Activated T-helper 1 cell treated with anti-CD3 and anti-CD28 coated beads, Interleukin-12 subunit alpha, Interleukin-12 subunit beta, Interleukin-2, Interleukin-4 antibody, amounts not matched to agents 30 ng/mL and 10 ng/mL and 1 ng/mL, durations not matched to agents 14 hours and 24 hours and 36 hours (primary cell): ENCODE results near the gene PRXL2B. TPM values are rescaled to one million over a fixed set of nuclear protein-coding genes. Genes with fewer than 3 reads are reported as not detected.
"Not testable (repeated sequence)": the region's sequence is repeated elsewhere in the genome, so short reads cannot be mapped to it uniquely, and the experiment has no call there.

Experiments
- DNase-seq: peaks from one replicate; pipeline ENCODE4 v3.0.0; 2021; ENCODE audit warnings: low spot score
- H3K27ac Mint-ChIP-seq: one replicate; pipeline ENCODE4 v1.8.0; 2021; ENCODE audit warnings: mild to moderate bottlenecking, mixed read lengths
- H3K27me3 Mint-ChIP-seq: one replicate; pipeline ENCODE4 v1.8.0; 2022; ENCODE audit warnings: mild to moderate bottlenecking, moderate library complexity, mixed read lengths; ENCODE audit not compliant: insufficient read depth
- H3K36me3 Mint-ChIP-seq: one replicate; pipeline ENCODE4 v1.8.0; 2021; ENCODE audit warnings: low read depth, mixed read lengths
- H3K4me1 Mint-ChIP-seq: one replicate; pipeline ENCODE4 v1.8.0; 2021; ENCODE audit warnings: low read depth, mixed read lengths
- H3K4me3 Mint-ChIP-seq: one replicate; pipeline ENCODE4 v1.8.0; 2021; ENCODE audit warnings: mild to moderate bottlenecking, moderate library complexity, mixed read lengths
- H3K9me3 Mint-ChIP-seq: one replicate; pipeline ENCODE4 v1.8.0; 2021; ENCODE audit warnings: mixed read lengths
- intact Hi-C: fragments of 100-400 bp; cut with micrococcal nuclease; formaldehyde crosslinking; loops from one replicate; pipeline ENCODE4 v1.15.1; 2024
- total RNA-seq: library from RNA; stranded (reverse); gene quantifications from 2 replicates; pipeline ENCODE4 v1.2.3, GENCODE V29; 2022

PRXL2B gene
- total RNA-seq, 1 donor from 2014 or later = 39.5 TPM

DNA sequence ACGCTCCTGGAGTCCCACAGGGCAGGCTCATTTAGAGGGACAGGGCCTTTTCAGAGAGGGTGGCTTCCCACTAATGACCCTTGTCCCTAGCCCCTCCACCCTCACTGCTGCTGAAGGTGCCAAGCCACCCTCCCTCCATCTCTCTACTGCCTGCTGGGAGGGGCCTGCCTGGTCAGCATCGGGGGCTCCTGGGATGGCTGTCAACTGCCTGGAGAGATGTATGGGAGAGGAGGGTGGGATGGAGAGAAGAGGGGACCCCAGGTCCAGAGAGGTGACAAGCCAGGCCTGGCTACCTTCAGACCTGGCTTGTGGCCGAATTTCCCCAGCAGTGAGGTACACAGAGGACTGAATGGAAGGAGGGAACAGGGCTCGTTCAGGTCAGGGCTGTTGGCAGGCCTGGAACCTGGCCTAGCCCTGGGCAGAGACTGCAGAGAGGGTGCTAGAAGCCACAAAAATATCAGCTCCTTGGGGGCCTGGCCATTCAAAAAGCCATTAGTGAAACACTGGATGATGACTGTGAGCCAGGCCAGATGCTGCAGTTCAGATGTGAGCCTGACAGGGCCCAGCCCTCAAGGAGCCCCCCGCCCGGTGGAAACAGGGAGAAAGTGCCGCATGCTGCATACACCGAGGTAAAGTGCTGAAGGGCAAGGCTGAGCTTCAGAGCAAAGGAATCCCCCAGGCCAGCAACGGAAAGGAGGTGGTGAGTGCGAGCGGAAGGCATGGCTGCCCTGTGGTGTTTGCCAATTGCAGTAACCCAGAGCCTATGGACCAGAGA lies 26.2 kb downstream of the PRXL2B start:
- intact Hi-C loops = no loop called here
- H3K4me3 Mint-ChIP-seq = no peak overlapping the region
- peaks cover 2% of the 10 kb centered on the region for H3K36me3 Mint-ChIP-seq
- no peak for DNase-seq
- H3K4me1 Mint-ChIP-seq = no peaks in the 10 kb centered on the region
- H3K9me3 Mint-ChIP-seq = peaks cover 31% of the 10 kb centered on the region
- H3K27ac Mint-ChIP-seq = no peak overlapping the region
- peaks cover 2% of the 10 kb centered on the region for H3K27me3 Mint-ChIP-seq

- Mint-ChIP-seq H3K27me3 (peaks cover 2% of the 10 kb centered on the region), H3K27ac (no peak overlapping the region), H3K4me3 (no peak overlapping the region), H3K9me3 (peaks cover 36% of the 10 kb centered on the region), H3K36me3 (peaks cover 2% of the 10 kb centered on the region), H3K4me1 (no peaks in the 10 kb centered on the region)
- DNase-seq = no peak
- intact Hi-C loops = no loop called here
These were observed 27.6 kb downstream of the PRXL2B start for GRCh38 chr1:2614145-2614544.

GRCh38 chr1:2617971-2618470 lies 31.4 kb downstream of the PRXL2B start:
- intact Hi-C loops = no loop called here
- H3K4me3 Mint-ChIP-seq = no peak overlapping the region
- DNase-seq = no peak
- no peaks in the 10 kb centered on the region for H3K4me1 Mint-ChIP-seq
- peaks cover 8% of the 10 kb centered on the region for H3K27me3 Mint-ChIP-seq
- no peak overlapping the region for H3K27ac Mint-ChIP-seq
- H3K36me3 Mint-ChIP-seq = peaks cover 2% of the 10 kb centered on the region
- H3K9me3 Mint-ChIP-seq = peaks cover 38% of the 10 kb centered on the region

DNA sequence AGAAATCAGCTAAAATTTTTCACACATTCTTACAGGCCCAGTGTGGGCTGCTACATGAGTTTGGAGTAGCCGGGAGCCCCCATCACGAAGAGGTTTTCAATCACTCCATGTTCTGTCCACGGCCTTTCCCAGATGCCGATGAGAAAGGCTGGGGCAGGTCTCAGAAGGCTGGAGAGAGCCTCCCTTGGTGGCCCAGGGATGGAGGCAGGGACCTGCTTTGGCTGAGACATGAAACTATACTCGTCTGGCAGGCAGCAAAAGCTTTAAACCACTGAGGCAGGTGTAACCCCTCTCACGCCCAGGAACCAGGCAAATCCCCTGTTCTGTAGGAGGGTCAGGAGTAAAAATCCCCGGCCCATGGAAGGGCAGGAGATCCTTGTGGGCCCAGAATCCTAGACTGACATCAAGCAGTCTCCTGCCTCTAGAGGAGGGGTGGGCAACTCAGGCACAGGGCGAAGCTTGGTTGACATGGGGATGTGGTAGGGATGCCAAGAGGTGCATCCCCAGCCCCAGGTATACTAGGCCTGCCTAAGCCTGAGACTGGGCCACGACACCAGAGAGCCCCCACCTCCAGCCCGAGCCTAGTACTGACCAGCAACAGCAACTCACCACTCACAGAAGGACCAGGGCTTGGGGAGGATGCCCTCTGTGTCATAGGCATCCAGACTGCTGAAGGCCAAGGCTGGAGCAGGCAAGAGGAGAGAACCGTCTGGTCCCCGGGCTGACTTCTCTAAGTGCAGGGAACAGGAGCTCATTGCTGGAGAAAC lies 37.2 kb downstream of the PRXL2B start:
- H3K4me1 Mint-ChIP-seq = no peaks in the 10 kb centered on the region
- intact Hi-C loops = no loop called here
- peaks cover 2% of the 10 kb centered on the region for H3K9me3 Mint-ChIP-seq
- DNase-seq = no peak
- H3K27ac Mint-ChIP-seq = no peak overlapping the region
- no peaks in the 10 kb centered on the region for H3K36me3 Mint-ChIP-seq
- H3K4me3 Mint-ChIP-seq = no peak overlapping the region
- H3K27me3 Mint-ChIP-seq = peaks cover 24% of the 10 kb centered on the region

GRCh38 chr1:2624735-2625300 lies 38.2 kb downstream of the PRXL2B start:
- Mint-ChIP-seq H3K27me3 (peaks cover 25% of the 10 kb centered on the region), H3K27ac (peak overlapping the region; percentile 27), H3K9me3 (peaks cover 2% of the 10 kb centered on the region), H3K4me1 (no peaks in the 10 kb centered on the region), H3K36me3 (no peaks in the 10 kb centered on the region), H3K4me3 (no peak overlapping the region)
- intact Hi-C loops = no loop called here
- no peak for DNase-seq

DNA sequence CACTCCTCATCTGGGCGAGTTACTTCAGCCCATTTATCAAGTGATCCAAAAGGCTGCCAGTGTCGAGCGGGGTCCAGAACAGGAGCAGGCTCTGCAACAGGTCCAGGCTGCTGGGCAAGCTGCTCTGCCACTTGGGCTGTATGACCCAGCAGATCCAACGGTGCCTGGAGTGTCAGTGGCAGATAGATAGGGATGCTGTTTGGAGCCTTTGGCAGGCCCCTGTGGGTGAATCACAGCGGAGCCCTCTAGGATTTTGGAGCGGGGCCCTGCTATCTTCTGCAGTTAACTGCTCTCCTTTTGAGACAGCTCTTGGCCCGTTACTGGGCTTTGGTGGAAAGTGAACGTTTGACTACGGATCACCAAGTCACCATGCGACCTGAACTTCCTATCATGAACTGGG lies 38.7 kb downstream of the PRXL2B start:
- no peaks in the 10 kb centered on the region for H3K36me3 Mint-ChIP-seq
- no peaks in the 10 kb centered on the region for H3K4me1 Mint-ChIP-seq
- peaks cover 29% of the 10 kb centered on the region for H3K27me3 Mint-ChIP-seq
- DNase-seq = no peak
- H3K27ac Mint-ChIP-seq = no peak overlapping the region
- intact Hi-C loops = no loop called here
- peaks cover 2% of the 10 kb centered on the region for H3K9me3 Mint-ChIP-seq
- no peak overlapping the region for H3K4me3 Mint-ChIP-seq

- H3K9me3 Mint-ChIP-seq, intact Hi-C loops, H3K4me3 Mint-ChIP-seq, H3K4me1 Mint-ChIP-seq, H3K36me3 Mint-ChIP-seq, DNase-seq, H3K27ac Mint-ChIP-seq: not testable (repeated sequence)
- peaks cover 30% of the 10 kb centered on the region for H3K27me3 Mint-ChIP-seq
These were observed 39.2 kb downstream of the PRXL2B start for GRCh38 chr1:2625748-2626147.

GRCh38 chr1:2627746-2628145 lies 41.2 kb downstream of the PRXL2B start:
- no peaks in the 10 kb centered on the region for H3K36me3 Mint-ChIP-seq
- no peaks in the 10 kb centered on the region for H3K4me1 Mint-ChIP-seq
- no peak overlapping the region for H3K4me3 Mint-ChIP-seq
- H3K27ac Mint-ChIP-seq = no peak overlapping the region
- peaks cover 34% of the 10 kb centered on the region for H3K27me3 Mint-ChIP-seq
- intact Hi-C loops = no loop called here
- DNase-seq = no peak
- H3K9me3 Mint-ChIP-seq = peaks cover 8% of the 10 kb centered on the region

GRCh38 chr1:2628191-2628932 lies 41.8 kb downstream of the PRXL2B start:
- H3K4me1 Mint-ChIP-seq = no peaks in the 10 kb centered on the region
- peaks cover 34% of the 10 kb centered on the region for H3K27me3 Mint-ChIP-seq
- intact Hi-C loops = no loop called here
- no peak overlapping the region for H3K4me3 Mint-ChIP-seq
- H3K27ac Mint-ChIP-seq = no peak overlapping the region
- DNase-seq = no peak
- H3K36me3 Mint-ChIP-seq = no peaks in the 10 kb centered on the region
- peaks cover 8% of the 10 kb centered on the region for H3K9me3 Mint-ChIP-seq

DNA sequence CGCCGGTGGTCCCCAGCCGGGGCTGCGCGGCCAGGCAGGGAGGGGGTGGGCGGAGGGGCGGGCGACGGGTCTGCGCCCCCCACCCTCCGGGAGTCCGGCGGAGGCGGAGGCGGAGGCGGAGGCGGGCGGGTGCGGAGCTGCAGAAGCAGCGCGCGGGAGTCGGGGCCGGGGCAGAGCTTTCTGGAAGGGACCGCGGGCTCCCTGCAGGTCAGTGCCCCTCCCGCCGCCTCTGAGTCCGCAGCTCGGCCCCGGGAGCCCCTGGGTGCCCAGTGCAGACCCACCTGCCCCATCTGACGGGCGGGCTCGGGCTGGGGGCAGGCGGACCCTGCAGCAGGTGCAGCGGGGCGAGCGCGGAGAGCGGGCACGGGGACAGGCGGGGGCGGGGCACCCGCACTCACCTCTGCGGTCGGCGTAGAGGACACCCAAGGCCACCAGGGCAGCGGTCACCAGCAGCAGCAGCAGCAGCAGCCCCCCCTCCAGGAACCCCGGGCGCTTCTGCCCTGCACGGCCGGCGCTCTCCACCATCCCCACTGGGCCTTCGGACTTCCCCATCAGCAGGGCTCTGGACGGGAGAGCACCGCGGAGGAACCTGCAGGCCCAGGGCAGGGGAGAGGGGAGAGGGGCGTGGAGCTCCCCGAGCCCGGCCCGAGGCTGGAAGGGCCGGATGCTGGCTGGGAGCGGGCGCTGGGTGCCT lies 42.5 kb downstream of the PRXL2B start:
- Mint-ChIP-seq H3K36me3 (no peaks in the 10 kb centered on the region), H3K27me3 (peaks cover 34% of the 10 kb centered on the region), H3K9me3 (peaks cover 8% of the 10 kb centered on the region), H3K4me1 (no peaks in the 10 kb centered on the region), H3K27ac (no peak overlapping the region), H3K4me3 (no peak overlapping the region)
- DNase-seq = no peak
- intact Hi-C loops = no loop called here

DNA sequence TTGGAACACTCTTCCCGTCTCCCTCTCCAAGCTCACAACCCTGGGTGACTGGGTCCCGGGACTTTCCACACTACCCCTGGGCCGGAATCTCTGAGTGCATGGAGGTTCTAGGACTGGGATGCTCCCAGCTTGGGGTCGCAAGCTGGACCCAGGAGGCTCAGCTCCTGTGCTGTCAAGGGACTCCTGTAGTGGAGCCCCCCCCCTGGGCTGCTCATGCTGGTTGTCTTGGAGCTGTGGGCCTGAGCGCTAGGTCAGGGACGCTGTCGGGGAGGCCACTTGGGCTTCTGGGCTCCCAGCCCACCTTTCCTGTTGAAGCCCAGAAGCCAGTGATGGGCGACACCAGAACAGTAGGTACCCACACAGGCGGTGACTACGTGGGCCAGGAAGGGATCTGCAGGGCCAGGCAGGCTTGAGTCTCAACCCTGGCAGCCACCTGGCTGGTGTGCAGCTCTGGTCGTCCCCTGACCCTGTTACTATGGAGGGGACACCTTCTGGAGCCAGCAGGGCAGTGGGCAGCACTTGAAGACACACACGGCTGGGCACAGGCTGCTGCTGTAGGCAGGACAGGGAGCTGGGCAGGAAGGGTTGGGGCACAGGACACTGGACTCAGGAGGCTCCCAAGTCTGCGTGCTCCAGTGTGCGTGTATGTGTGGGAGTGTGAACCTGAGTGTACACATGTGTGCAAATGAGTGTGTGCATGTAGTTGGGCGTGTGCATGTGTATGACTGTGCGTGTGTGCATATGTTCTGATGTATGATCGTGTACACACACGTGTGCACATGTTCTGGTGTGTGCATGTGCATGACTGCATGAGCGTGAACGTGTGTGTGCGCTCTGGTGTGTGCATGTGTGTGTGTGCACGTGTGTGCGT lies 43.3 kb downstream of the PRXL2B start:
- H3K9me3 Mint-ChIP-seq = peaks cover 8% of the 10 kb centered on the region
- no peaks in the 10 kb centered on the region for H3K4me1 Mint-ChIP-seq
- no peak for DNase-seq
- intact Hi-C loops = no loop called here
- H3K4me3 Mint-ChIP-seq = no peak overlapping the region
- no peak overlapping the region for H3K27ac Mint-ChIP-seq
- H3K36me3 Mint-ChIP-seq = no peaks in the 10 kb centered on the region
- peaks cover 32% of the 10 kb centered on the region for H3K27me3 Mint-ChIP-seq
